IPS-15b (cell line): ENCODE measurements around the gene ALG9.

Source experiments
- H3K27me3 ChIP-seq: one replicate; pipeline ENCODE4 v1.6.1; 2013; ENCODE audit warnings: low read length; ENCODE audit not compliant: control insufficient read depth, insufficient read depth
- H3K36me3 ChIP-seq: one replicate; pipeline ENCODE4 v1.6.1; 2013; ENCODE audit warnings: low read length; ENCODE audit not compliant: control insufficient read depth, insufficient read depth
- H3K4me1 ChIP-seq: one replicate; pipeline ENCODE4 v1.6.1; 2013; ENCODE audit warnings: mild to moderate bottlenecking, low read length; ENCODE audit not compliant: control insufficient read depth, insufficient read depth
- H3K4me3 ChIP-seq: one replicate; pipeline ENCODE4 v1.5.1; 2013; ENCODE audit warnings: low read depth, low read length
- H3K9ac ChIP-seq: one replicate; pipeline ENCODE4 v1.6.1; 2013; ENCODE audit warnings: low read depth, mild to moderate bottlenecking, low read length
- H3K9me3 ChIP-seq: one replicate; pipeline ENCODE4 v1.6.1; 2013; ENCODE audit warnings: mild to moderate bottlenecking, low read length; ENCODE audit not compliant: control insufficient read depth, insufficient read depth

ALG9 gene

GRCh38 chr11:111808834-111809233, 62.5 kb downstream of the ALG9 start:
- no peak overlapping the region for H3K4me3 ChIP-seq
- H3K27me3 ChIP-seq, result no peaks in the 10 kb centered on the region
- no peak overlapping the region for H3K9ac ChIP-seq
- no peaks in the 10 kb centered on the region for H3K36me3 ChIP-seq
- no peaks in the 10 kb centered on the region for H3K9me3 ChIP-seq
- H3K4me1 ChIP-seq, result peaks cover 2% of the 10 kb centered on the region

- no peak overlapping the region for H3K4me3 ChIP-seq
- no peaks in the 10 kb centered on the region for H3K36me3 ChIP-seq
- H3K9me3 ChIP-seq, result no peaks in the 10 kb centered on the region
- peaks cover 2% of the 10 kb centered on the region for H3K4me1 ChIP-seq
- H3K9ac ChIP-seq, result no peak overlapping the region
- no peaks in the 10 kb centered on the region for H3K27me3 ChIP-seq
Observed at GRCh38 chr11:111808063-111808588, 63.3 kb downstream of the ALG9 start.

GRCh38 chr11:111807076-111807475, 64.3 kb downstream of the ALG9 start:
- H3K4me1 ChIP-seq, result peaks cover 2% of the 10 kb centered on the region
- H3K36me3 ChIP-seq, result no peaks in the 10 kb centered on the region
- H3K9me3 ChIP-seq, result no peaks in the 10 kb centered on the region
- H3K27me3 ChIP-seq, result no peaks in the 10 kb centered on the region
- H3K4me3 ChIP-seq, result no peak overlapping the region
- no peak overlapping the region for H3K9ac ChIP-seq

- Histone ChIP-seq H3K27me3 (no peaks in the 10 kb centered on the region), H3K36me3 (no peaks in the 10 kb centered on the region), H3K9ac (no peak overlapping the region), H3K4me1 (peaks cover 2% of the 10 kb centered on the region), H3K9me3 (no peaks in the 10 kb centered on the region), H3K4me3 (no peak overlapping the region)
Observed at GRCh38 chr11:111801135-111801534, 70.2 kb downstream of the ALG9 start.

GRCh38 chr11:111798279-111798678, 73.1 kb downstream of the ALG9 start:
- Histone ChIP-seq H3K9ac (no peak overlapping the region), H3K27me3 (no peaks in the 10 kb centered on the region), H3K9me3 (no peaks in the 10 kb centered on the region), H3K4me3 (no peak overlapping the region), H3K4me1 (no peaks in the 10 kb centered on the region), H3K36me3 (no peaks in the 10 kb centered on the region)

- Histone ChIP-seq H3K9me3 (no peaks in the 10 kb centered on the region), H3K4me3 (no peak overlapping the region), H3K36me3 (no peaks in the 10 kb centered on the region), H3K27me3 (no peaks in the 10 kb centered on the region), H3K4me1 (no peaks in the 10 kb centered on the region), H3K9ac (no peak overlapping the region)
Observed at GRCh38 chr11:111797145-111797581, 74.2 kb downstream of the ALG9 start.

GRCh38 chr11:111796696-111797095, 74.7 kb downstream of the ALG9 start:
- no peak overlapping the region for H3K9ac ChIP-seq
- no peaks in the 10 kb centered on the region for H3K9me3 ChIP-seq
- H3K36me3 ChIP-seq, result no peaks in the 10 kb centered on the region
- H3K27me3 ChIP-seq, result no peaks in the 10 kb centered on the region
- no peak overlapping the region for H3K4me3 ChIP-seq
- H3K4me1 ChIP-seq, result no peaks in the 10 kb centered on the region

GRCh38 chr11:111795334-111795985, 75.9 kb downstream of the ALG9 start:
- Histone ChIP-seq H3K27me3 (no peaks in the 10 kb centered on the region), H3K4me3 (no peak overlapping the region), H3K9ac (no peak overlapping the region), H3K9me3 (no peaks in the 10 kb centered on the region), H3K36me3 (no peaks in the 10 kb centered on the region), H3K4me1 (no peaks in the 10 kb centered on the region)

- H3K9ac ChIP-seq, result no peak overlapping the region
- no peaks in the 10 kb centered on the region for H3K4me1 ChIP-seq
- no peaks in the 10 kb centered on the region for H3K9me3 ChIP-seq
- H3K4me3 ChIP-seq, result no peak overlapping the region
- no peaks in the 10 kb centered on the region for H3K27me3 ChIP-seq
- H3K36me3 ChIP-seq, result no peaks in the 10 kb centered on the region
Observed at GRCh38 chr11:111793863-111794262, 77.5 kb downstream of the ALG9 start.

GRCh38 chr11:111792955-111793500, 78.4 kb downstream of the ALG9 start:
- H3K9ac ChIP-seq, result no peak overlapping the region
- H3K4me3 ChIP-seq, result no peak overlapping the region
- H3K9me3 ChIP-seq, result no peaks in the 10 kb centered on the region
- H3K27me3 ChIP-seq, result no peaks in the 10 kb centered on the region
- no peaks in the 10 kb centered on the region for H3K4me1 ChIP-seq
- H3K36me3 ChIP-seq, result no peaks in the 10 kb centered on the region

- Histone ChIP-seq H3K4me1 (no peaks in the 10 kb centered on the region), H3K4me3 (no peak overlapping the region), H3K36me3 (no peaks in the 10 kb centered on the region), H3K9me3 (no peaks in the 10 kb centered on the region), H3K9ac (no peak overlapping the region), H3K27me3 (no peaks in the 10 kb centered on the region)
Observed at GRCh38 chr11:111792314-111792713, 79.1 kb downstream of the ALG9 start.

GRCh38 chr11:111788464-111788863, 82.9 kb downstream of the ALG9 start:
- Histone ChIP-seq H3K4me1 (no peaks in the 10 kb centered on the region), H3K36me3 (no peaks in the 10 kb centered on the region), H3K27me3 (no peaks in the 10 kb centered on the region), H3K9ac (no peak overlapping the region), H3K9me3 (no peaks in the 10 kb centered on the region), H3K4me3 (no peak overlapping the region)
